Dermis blood vessel endothelial cell (primary cell): ENCODE measurements around the gene RBBP4. TPM values are rescaled to one million over a fixed set of nuclear protein-coding genes. Genes with fewer than 3 reads are reported as not detected.
"Not testable (repeated sequence)": the region's sequence is repeated elsewhere in the genome, so short reads cannot be mapped to it uniquely, and the experiment has no call there.

Experiments
- DNase-seq: peaks from one replicate; pipeline ENCODE4 v3.0.0; 2010
- total RNA-seq: library from RNA; depleted of rRNA; stranded (reverse); fragments of >200 nt; gene quantifications from 2 replicates; pipeline ENCODE4 v1.2.3, GENCODE V29; 2014

The RBBP4 gene
- total RNA-seq = 193 and 244 TPM in 2 replicates

DNA sequence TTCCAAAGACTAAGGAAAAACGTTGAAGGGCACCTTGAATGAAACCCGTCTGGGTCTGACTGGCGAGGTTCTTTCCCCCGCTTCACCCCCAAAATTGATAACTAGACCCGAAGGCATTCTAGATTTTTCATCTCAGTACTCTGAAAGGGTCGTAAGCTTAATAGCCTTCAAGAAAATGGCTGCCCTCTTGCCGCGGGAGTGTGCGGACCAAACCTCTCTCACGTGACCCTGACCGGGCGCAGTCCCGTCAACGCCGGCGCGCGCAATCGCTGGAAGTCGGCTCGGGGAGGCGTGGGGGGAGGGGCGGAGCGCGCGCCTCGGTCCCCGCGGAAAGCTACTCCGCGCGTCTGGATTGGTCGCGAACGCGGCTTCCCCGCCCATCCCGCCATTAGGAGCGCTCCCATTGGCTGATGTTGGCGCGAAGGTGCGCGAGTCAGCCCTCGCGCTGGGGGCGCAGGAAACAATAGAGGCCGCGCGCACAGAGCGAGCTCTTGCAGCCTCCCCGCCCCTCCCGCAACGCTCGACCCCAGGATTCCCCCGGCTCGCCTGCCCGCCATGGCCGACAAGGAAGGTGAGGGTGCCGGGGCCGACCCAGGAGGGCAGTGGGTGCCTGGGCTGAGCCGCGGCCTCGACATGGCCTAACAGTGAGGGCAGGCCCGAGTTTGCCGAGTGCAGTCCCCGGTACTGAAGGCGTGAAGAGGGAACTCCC is at the start of gene RBBP4:
Gene RBBP4, plus strand, starts transcription at position 457 of the 709 bp plus-strand sequence. Its CDS starts 99 bp downstream, at position 556.
- DNase-seq = peak; percentile 98

DNA sequence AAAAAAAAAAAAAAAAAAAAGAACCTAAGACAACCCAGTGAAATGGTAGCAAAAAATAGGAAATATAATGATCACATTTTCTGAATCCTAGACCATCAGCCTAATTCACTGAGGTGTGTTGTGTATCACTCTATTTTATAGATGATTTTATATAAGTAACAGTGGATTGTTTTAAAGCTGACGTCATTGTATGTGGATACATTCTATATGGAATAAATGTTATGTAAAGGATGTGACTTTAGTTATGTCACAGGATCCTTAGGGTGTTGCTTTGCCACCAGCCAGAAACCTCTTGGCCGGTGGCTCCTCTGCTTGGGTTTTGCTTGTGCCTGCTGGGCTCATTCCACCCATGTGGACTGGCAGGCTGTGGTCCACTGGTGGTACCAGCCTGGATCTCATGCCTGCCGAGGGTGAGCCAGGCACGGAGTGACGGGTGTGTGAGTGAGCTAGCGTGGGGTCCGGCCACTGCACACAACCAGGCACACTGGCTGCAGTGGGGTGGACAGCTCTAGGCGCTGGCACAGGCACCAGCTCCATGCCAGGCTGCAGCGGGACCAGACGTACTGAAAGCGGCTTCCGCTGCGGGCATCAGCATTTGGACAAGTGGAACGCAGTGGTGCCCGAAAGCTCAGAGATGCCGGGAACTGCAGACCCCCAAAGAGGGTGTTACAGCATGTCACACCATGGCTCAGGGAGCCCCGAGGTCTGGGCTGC is 45.1 kb upstream of the RBBP4 start:
- no peak for DNase-seq

DNA sequence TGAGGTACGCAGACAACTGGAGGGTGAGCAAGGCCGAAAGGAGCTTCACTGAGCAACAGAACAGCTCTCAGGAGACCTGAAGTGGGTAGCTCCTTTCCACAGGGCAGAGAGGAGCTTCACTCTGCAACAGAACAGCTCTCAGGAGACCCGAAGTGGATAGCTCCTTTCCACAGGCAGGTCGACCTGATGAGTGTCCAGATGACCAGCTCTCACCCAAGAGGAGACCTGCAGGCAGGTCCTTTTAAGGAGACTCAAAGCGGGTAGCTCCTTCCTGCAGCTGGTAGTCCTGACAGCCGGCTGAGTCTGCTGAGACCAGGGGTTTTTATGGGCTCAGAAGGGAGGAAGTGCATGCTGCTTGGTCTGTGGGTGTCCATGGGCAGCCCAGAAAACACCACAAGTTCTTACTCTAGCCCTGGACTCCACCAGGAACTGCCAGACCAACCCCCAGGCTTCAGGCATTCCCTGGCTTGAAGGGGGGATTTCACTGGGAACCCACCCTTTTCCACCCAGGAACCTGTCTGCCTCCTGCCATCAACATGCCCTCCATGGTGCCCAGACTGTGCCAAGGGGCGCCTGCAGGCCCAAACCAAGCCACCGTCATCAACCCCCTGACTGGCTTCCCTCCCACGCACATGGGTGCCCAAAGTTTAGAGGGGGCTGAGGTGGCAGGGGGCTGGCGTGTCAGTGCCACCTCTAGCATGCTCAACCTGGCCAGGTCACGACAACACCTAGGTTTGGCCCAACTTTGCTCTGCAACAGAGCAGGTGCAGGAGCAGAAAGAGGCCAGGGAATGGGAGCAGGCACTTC is 44.2 kb upstream of the RBBP4 start:
- no peak for DNase-seq

DNA sequence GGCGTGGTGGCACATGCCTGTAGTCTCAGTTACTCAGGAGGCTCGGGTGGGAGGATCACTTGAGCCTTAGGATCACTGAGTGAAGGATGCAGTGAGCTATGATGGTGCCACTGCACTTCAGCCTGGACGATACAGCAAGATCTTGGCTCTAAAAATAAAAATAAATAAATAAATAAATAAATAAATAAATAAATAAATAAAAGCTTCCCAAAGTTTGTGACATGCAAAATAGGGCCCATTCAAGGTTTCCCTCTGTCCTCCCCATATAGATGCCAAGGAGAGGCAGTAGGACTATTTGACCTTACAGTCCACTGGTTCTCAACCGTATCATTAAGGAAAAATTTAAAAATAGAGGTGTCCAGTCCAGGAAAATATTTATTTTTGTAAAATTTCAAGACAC is 41.8 kb upstream of the RBBP4 start:
- no peak for DNase-seq

DNA sequence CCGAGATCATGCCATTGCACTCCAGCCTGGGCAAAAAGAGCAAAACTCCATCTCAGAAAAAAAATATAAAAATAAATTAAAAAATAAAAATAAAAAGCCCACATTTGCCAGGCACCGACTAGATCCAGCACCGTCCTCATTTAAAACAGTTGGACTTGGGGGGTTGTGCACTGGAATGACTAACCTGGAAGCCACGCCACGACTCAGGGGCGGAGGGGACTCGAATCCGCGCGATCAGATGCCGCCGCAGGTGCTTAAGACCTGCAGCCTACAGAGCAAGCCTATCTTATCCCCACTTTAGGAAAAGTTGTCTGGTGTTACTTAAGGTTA is 39.2 kb upstream of the RBBP4 start:
- DNase-seq = no peak

DNA sequence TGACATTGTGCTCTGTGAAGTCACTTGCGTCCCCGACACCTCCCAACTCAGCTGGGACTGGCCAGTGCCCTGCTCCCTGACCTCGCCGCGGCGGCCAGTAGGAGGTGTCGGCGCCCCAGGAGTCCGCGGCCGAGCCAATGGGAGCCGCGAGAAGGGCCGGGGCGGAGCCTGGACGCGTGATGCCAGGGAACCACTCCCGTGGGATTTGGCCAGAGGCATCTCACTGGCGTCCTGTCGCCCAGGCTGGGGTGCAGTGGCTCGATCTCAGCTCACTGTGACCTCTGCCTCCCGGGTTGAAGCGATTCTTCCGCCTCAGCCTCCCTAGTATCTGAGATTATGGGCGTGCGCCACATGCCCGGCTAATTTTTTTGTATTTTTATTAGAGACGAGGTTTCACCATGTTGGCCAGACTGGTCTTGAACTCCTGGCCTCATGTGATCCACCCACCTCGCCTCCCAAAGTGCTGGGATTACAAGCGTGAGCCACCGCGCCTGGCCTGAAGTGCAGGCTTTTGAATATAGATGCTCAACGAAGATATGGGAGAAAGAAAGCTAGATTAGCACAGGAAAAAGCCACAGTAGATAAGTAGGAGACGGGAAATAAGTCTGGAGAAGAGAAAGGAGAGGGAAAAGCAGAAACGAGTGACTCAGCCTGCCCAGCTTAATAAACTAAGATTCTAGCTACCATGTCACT is 38.7 kb upstream of the RBBP4 start:
- DNase-seq = peak; percentile 90

DNA sequence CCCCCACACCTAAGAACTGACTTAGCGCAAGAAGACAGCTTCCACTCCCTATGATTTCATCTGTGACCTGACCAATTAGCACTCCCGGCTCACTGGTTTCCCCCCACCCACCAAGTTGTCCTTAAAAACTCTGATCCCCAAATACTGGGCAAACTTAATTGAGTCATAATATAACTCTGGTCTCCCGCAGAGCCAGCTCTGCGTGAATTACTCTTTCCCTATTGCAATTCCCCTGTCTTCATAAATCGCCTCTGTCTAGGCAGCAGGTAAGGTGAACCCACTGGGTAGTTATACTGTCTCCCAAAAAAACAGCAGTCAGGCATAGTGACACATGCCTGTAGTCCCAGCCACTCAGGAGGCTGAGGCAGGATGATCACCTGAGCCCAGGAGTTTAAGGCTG is 37.5 kb upstream of the RBBP4 start:
- no peak for DNase-seq

DNA sequence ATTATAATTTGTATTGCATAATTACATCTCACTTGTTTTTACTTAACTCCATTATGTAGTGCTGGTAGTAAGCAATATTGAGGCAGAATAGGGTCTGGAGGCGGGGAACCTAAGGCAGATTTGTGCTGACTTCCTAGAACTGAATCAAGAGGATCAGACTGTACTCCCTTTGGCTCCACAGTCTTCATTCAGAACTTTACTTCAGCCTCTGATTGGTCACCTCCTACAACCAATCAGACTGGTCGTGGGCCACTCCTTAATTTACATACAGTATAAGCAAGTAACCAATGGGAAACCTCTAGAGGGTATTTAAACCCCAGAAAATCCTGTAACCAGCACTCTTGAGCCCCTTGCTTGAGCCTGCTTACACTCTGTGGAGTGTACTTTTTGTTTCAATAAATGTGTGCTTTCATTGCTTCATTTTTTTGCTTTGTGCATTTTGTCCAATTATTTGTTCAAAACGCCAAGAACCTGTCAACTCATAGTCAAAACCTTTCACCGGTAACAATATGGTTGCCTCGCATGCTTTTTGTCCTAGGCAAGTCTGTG is 32.3 kb upstream of the RBBP4 start:
- peak; percentile 30 for DNase-seq

DNA sequence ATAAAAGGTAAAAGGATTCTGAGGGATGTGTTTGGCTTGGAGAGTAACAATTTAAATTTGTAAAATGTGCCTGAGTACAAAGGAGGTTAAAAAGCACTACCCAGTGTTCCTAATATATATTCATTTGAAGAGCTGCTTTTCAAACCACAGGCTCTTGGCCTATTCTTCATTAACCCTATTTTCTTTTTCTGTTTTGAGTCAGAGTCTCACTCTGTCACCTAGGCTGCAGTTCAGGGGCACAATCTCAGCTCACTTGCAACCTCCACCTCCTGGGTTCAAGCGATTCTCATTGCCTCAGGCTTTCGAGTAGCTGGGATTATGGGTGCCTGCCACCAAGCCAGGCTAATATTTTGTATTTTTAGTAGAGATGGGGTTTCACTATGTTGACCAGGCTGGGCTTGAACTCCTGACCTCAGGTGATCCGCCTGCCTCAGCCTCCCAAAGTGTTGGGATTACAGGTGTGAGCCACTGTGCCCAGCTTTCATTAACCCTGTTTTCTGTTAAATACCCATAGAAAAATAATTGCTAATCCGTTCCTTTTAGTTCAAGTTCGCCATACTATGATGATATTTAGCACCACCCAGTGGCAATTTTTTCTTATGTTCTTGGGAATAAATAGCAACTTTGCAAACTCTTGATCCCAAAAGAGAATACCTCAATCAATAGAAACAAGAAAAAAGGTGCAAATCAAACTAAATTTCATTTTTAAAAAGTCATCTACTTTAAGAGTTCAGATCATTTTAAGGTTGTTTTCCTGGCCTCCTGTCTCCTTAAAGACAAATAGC is 31.1 kb upstream of the RBBP4 start:
- peak; percentile 60 for DNase-seq

DNA sequence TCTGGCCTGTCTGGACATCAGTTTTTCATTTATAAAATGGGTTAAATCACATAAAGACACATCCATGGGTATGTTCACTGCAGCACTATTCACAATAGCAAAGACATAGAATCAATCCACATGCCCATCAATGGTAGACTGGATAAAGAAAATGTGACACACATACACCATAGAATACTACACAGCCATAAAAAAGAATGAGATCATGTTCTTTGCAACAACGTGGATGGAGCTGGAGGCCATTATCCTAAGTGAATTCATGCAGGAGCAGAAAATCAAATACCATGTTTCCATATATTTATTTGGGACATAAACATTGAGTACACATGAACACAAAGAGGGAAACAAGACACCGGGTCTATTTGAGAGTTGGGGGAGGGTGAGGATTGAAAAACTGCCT is 28.8 kb upstream of the RBBP4 start:
- DNase-seq = no peak

DNA sequence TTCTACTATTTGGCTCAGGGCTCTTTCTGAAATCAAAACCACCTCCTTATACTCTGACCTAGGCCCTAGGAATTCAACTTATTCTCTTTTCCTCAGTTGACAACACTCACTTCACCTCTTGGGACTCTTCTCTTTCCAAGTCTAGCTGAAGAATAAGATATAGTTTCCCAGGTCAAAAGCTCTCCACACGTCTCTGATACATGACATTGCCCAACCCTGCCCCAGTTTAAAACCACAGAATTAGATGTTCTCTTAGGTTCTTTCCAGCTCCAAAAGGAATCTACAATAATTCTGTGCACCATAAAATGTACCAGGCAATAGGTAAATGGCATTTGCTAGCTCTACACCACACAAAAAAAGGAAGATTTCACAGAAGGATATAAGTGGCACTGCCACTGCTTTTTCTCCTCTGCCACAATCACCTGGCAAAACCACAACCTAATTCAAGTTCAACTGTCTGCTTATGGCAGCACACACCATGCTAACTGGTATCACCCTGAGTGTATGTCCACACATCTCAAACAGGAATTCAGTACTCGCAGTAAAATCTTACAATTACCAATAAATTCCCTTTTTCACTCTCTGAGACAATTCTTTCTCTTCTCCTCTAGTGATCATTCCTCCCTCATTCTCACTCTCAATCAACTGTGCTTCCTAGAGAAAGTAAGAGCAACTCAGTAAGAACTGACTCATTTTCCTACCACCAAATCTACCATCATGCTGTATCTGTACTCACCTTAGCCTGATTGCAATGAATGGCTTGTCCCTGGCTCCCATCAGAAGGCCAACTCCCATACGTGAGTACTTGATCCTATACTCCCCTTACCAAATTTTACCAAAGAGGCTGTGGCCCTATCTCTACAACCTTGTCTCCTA is 28.0 kb upstream of the RBBP4 start:
- no peak for DNase-seq

DNA sequence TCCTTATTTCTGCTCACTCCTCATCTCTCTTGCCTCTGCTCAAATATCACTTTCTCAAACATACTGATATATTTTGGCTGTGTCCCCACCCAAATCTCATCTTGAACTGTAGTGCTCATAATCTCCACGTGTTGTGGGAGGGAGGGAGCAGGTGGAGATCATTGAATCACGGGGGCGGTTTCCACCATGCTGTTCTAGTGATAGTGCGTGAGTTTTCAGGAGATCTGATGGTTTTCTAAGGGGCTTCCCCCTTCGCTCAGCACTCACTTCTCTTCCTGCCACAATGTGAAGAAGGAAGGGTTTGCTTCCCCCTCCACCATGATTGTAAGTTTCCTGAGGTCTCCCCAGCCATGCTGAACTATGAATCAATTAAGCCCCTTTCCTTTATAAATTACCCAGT is 27.2 kb upstream of the RBBP4 start:
- no peak for DNase-seq

DNA sequence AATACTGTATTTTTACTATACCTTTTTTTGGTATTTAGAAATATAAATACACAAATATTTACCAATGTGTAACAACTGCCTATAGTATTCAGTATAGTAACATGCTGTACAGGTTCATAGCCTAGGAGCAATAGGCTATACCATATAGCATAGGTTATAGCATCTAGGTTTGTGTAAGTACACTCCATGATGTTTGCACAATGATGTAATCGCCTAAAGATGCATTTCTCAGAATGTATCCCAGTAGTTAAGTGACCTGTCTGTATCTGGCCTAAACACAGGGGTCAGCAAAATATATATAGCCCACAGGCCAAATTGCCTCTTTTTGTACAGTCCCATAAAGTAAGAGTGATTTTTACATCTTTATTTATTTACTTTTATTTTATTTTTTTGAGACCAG is 24.8 kb upstream of the RBBP4 start:
- no peak for DNase-seq

DNA sequence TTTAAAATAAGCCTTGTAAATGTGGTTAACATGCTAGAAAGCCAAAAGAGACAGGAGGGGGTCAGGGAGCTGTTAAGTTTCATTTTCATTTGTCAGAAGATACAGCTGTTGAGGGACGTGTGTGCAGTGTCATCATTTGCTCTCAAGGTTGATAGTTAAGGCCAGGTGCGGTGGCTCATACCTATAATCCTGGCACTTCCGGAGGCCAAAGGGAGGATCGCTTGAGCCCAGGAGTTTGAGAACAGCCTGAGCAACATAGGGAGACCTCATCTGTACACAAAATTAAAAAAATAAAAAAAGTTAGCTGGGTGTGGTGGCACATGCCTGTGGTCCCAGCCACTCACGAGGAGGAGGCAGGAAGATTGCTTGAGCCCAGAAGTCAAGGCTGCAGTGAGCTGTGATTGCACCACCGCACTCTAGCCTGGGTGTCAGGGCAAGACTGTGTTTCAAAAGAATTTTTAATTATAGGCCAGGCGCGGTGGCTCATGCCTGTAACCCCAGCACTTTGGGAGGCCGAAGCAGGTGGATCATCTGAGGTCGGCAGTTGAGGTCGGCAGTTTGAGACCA is 23.3 kb upstream of the RBBP4 start:
- no peak for DNase-seq

DNA sequence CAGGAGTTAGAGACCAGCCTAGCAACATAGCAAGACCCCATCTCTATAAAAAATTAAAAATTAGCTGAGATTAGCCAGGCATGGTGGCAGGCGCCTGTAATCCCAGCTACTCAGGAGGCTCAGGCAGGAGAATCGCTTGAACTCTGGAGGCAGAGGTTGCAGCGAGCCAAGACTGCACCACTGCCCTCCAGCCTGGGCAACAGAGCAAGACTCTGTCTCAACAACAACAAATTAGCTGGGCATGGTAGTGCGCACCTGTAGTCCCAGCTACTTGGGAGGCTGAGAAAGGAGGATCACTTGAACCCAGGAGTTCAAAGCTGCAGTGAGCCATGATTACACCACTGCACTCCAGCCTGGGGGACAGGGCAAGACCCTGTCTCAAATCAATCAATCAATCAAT is 20.8 kb upstream of the RBBP4 start:
- DNase-seq = not testable (repeated sequence)

DNA sequence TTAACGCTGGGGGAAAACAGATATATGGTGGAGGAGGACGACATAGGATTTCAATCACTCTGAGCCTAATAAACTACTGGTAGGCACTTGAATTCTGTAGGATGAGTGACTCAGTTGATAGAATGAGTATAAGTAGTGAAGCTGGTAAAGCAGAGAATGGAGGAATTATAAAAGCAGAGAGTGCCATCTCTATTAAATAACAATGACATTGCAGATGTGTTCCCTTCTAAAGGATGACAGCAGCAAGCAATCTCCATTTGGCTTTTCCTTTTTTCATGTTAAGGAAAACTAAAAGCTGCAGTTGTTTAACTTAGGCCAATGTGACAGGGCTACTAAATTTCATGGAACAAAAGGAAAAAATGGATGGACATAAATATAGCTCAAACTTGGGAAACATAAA is 18.2 kb upstream of the RBBP4 start:
- DNase-seq = no peak

DNA sequence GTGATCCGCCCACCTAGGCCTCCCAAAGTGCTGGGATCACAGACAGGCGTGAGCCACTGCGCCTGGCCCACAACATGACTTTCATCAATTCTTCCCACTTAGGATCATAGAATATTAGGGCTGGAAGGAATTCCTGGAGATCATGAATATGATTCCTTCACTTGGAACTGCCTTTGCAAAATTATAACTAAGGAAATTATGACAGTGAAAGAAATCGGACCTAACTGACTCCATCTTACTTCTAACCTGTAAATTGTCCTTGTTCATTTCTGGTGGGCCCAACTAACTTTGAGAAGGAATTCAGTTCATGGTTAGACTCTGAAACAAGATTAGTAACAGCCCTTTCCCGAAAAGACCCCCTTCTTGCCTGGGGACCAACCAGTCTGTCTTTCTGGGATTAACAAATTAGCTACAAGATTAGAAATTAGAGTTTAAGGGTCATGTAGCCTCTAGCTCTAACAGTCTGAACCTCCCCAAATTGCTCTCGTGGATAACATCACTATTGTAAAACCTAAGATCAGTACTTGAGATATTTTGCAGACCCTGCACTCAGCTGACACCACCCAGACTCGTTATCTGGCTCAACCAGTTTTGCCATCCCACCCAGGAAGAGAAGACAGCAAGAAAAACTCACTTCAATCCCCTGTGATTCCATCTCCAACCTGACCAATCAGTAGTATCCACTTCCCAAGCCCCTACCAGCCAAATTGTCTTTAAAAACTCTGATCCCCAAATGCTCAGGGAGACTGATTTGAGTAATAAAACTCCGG is 15.3 kb upstream of the RBBP4 start:
- no peak for DNase-seq

DNA sequence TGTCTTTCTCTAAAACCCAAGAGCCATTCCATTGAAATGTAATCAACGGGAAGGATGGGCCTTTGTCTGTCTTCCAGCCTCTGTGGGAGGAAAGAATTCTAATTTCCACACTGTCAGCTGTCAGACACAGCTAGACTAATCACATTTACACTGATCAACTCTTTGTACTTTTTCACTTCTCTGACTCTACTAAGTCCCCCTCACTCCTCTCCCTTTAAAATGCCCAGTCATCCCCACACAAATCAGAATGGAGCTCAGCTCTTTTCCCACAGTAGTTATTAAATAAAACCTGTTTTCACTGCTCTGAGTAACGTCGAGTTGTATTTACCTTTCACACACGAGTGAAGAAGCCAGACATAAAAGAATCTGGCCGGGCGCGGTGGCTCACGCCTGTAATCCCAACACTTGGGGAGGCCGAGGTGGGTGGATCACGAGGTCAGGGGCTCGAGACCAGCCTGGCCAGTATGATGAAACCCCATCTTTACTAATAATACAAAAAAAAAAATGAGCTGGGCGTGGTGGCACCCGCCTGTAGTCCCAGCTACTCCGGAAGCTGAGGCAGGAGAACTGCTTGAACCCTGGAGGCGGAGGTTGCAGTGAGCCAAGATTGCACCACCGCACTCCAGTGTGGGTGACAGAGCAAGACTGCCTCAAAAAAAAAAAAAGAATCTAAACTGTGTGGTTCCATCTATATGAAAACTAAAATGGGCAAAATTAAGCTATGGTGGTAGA is 13.9 kb upstream of the RBBP4 start:
- no peak for DNase-seq

DNA sequence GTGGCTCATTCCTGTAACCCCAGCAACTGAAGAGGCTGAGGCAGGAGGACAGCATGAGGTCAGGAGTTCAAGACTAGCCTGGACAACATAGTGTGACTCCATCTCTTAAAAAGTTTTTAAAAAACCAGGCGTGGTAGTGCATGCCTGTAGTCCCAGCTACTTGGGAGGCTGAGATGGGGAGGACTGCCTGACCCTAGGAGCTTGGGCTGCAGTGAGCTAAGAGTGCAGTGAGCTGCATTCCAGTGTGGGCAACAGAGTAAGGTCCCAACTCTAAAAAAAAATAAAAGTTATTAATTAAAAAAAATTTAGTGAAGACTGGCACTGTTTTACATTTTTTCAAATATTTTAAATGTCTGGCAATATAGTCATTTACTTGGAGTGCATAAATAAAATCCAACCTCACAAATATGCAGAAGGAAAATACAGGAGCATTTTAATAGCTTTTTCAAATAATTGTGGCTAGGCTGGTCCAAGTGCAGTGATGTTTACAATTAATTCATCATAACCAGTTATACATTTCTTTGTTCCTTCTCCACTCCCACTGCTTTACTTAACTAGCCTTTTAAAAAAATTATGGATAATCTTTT is 11.4 kb upstream of the RBBP4 start:
- DNase-seq = no peak
